BLaER1 treated with 17β-estradiol and CSF1 and Interleukin-3, amounts not matched to agents 10 nM and 100 nM (cell line): ENCODE results near the gene PLA2G1B.

Experiments used
- H3K27ac ChIP-seq, 11 experiments: shearing (Covaris generic); formaldehyde crosslinking; 2 replicates each; pipeline ENCODE4 v1.8.1; 2022
- H3K27me3 ChIP-seq, 11 experiments: shearing (Covaris generic); formaldehyde crosslinking; 2 replicates each; pipeline ENCODE4 v1.8.1; 2022
- H3K36me3 ChIP-seq, 11 experiments: shearing (Covaris generic); formaldehyde crosslinking; 2 replicates each; pipeline ENCODE4 v1.8.1; 2022
- H3K4me1 ChIP-seq, 10 experiments: shearing (Covaris generic); formaldehyde crosslinking; 2 replicates each; pipeline ENCODE4 v1.8.1; 2022
- H3K4me2 ChIP-seq, 11 experiments: shearing (Covaris generic); formaldehyde crosslinking; 2 replicates each; pipeline ENCODE4 v1.8.1; 2022
- H3K4me3 ChIP-seq, 10 experiments: shearing (Covaris generic); formaldehyde crosslinking; 2 replicates each; pipeline ENCODE4 v1.8.1; 2022
- H3K9ac ChIP-seq, 11 experiments: shearing (Covaris generic); formaldehyde crosslinking; 2 replicates each; pipeline ENCODE4 v1.8.1; 2022
- H3K9me3 ChIP-seq, 11 experiments: shearing (Covaris generic); formaldehyde crosslinking; replicated peaks in 1 of 11; 2 replicates each; pipeline ENCODE4 v1.8.1; 2022
- H4K20me1 ChIP-seq, 11 experiments: shearing (Covaris generic); formaldehyde crosslinking; 2 replicates each; pipeline ENCODE4 v1.8.1; 2022
- Cebpa-rat ChIP-seq, 11 experiments: shearing (Covaris generic); IDR thresholded peaks; 2 replicates each; pipeline ENCODE4 v1.8.1; 2022

Gene PLA2G1B

DNA sequence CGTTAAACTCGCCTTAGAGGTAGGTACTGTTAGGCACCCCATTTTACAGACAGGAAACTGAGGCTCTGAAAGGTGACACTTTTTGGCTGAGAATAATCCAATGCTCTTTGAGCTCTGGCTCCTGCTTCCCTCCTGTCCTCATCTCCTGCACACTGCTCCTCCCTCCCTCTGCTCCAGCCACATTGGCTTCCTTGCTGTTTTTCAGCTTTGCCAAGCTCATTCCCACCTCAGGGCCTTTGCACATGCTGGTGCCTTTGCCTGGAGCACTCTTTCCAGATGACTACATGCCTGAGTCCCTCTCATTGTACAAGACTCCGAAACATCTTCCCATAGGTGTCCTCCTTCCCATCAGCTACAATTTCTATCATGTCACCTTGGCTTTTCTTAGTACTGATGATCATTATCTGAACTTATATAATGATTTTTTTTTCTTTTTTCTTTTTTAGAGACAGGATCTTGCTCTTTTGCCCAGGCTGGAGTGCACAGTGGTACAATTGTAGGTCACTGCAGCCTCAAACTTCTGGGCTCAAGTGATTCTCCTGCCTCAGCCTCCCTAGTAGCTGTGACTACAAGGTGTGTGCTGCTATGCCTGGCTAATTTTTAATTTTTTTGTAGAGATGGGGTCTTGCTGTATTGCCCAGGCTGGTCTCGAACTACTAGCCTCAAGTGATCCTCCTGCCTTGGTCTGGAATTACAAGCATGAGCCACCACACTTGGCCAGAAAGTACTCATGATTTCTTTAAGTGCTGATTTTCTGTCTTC lies 26.2 kb upstream of the PLA2G1B start:
- Histone ChIP-seq H3K9ac (no peak overlapping the region), H3K36me3 (no peaks in the 10 kb centered on the region), H3K4me3 (no peak overlapping the region), H3K4me1 (peaks cover 0 to 10% (median 0%) of the 10 kb centered on the region in 10 experiments; a peak in 4 of 20 replicates), H4K20me1 (peaks cover 0 to 4% (median 0%) of the 10 kb centered on the region in 11 experiments; a peak in 1 of 22 replicates), H3K4me2 (no peak overlapping the region), H3K27me3 (no peaks in the 10 kb centered on the region), H3K27ac (no peak overlapping the region), H3K9me3 (no peaks in the 10 kb centered on the region)
- TF ChIP-seq Cebpa-rat (IDR thresholded peaks at IDR 0.05) = no peak

- Histone ChIP-seq H3K9ac (no peak overlapping the region), H3K4me1 (peaks cover 0 to 10% (median 0%) of the 10 kb centered on the region in 10 experiments; a peak in 4 of 20 replicates), H3K4me3 (no peak overlapping the region), H3K27me3 (no peaks in the 10 kb centered on the region), H3K4me2 (no peak overlapping the region), H3K9me3 (no peaks in the 10 kb centered on the region), H3K27ac (no peak overlapping the region), H4K20me1 (peaks cover 0 to 4% (median 0%) of the 10 kb centered on the region in 11 experiments; a peak in 1 of 22 replicates), H3K36me3 (no peaks in the 10 kb centered on the region)
- no peak for TF ChIP-seq Cebpa-rat (IDR thresholded peaks at IDR 0.05)
These were observed 25.6 kb upstream of the PLA2G1B start for GRCh38 chr12:120353136-120353535.

DNA sequence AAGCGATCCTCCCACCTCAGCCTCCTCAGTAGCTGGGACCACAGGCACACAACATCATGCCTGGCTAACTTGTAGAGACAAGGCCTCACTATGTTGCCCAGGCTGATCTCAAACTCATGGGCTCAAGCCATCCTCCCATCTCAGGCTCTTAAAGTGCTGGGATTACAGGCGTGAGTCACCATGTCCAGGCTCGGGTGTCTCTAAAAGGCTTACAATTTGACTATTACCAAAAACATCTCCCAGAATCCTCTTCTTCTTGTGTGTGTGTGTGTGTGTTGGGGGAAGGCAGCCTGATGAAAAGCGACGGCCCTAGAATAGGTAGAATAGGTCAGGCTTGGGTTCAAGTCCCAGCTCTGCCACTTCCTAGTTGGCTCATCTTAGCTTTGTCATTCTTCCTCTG lies 24.5 kb upstream of the PLA2G1B start:
- no peak overlapping the region for H3K9ac ChIP-seq
- no peak overlapping the region; a peak in 1 of 22 replicates for H3K27ac ChIP-seq
- no peak for TF ChIP-seq Cebpa-rat (IDR thresholded peaks at IDR 0.05)
- no peaks in the 10 kb centered on the region for H3K9me3 ChIP-seq
- H4K20me1 ChIP-seq = peaks cover 0 to 4% (median 0%) of the 10 kb centered on the region in 11 experiments; a peak in 1 of 22 replicates
- H3K27me3 ChIP-seq = no peaks in the 10 kb centered on the region
- no peak overlapping the region for H3K4me3 ChIP-seq
- H3K4me2 ChIP-seq = no peak overlapping the region; a peak in 1 of 22 replicates
- H3K36me3 ChIP-seq = no peaks in the 10 kb centered on the region
- H3K4me1 ChIP-seq = peaks cover 0 to 10% (median 0%) of the 10 kb centered on the region in 10 experiments; a peak in 4 of 20 replicates

GRCh38 chr12:120350576-120351350 lies 23.2 kb upstream of the PLA2G1B start:
- TF ChIP-seq Cebpa-rat (IDR thresholded peaks at IDR 0.05) = no peak
- H3K4me1 ChIP-seq = peaks cover 0 to 6% (median 0%) of the 10 kb centered on the region in 10 experiments; a peak in 3 of 20 replicates
- H4K20me1 ChIP-seq = no peaks in the 10 kb centered on the region
- no peak overlapping the region for H3K4me3 ChIP-seq
- no peaks in the 10 kb centered on the region for H3K27me3 ChIP-seq
- no peaks in the 10 kb centered on the region for H3K9me3 ChIP-seq
- H3K27ac ChIP-seq = no peak overlapping the region
- no peaks in the 10 kb centered on the region for H3K36me3 ChIP-seq
- H3K4me2 ChIP-seq = no peak overlapping the region
- no peak overlapping the region for H3K9ac ChIP-seq

DNA sequence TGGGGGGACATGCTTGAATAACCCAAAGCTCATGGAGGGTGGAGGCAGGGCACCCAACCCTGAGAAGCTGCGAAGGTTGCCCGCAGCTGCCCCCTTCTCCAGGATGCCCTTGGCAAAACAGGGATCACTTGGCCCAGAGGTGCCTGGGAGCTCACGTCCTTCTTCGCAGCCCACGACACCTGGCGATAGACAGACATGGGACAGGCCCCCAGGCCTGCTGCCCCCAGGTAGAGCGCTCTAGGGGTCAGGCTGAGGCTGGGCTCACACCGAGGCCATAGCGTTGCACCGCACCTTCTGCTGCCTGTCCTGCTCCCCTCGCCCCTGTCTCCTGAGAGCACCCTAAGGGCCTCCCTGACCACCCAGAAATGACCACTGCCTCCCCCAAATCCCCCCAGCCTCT lies 20.2 kb upstream of the PLA2G1B start:
- no peaks in the 10 kb centered on the region for H3K27me3 ChIP-seq
- H3K4me1 ChIP-seq = peaks cover 0 to 17% (median 6%) of the 10 kb centered on the region in 10 experiments; a peak in 8 of 20 replicates
- no peaks in the 10 kb centered on the region for H3K9me3 ChIP-seq
- no peak overlapping the region for H3K9ac ChIP-seq
- no peaks in the 10 kb centered on the region for H4K20me1 ChIP-seq
- no peak for TF ChIP-seq Cebpa-rat (IDR thresholded peaks at IDR 0.05)
- H3K27ac ChIP-seq = no peak overlapping the region
- no peak overlapping the region for H3K4me3 ChIP-seq
- no peaks in the 10 kb centered on the region for H3K36me3 ChIP-seq
- H3K4me2 ChIP-seq = no peak overlapping the region

DNA sequence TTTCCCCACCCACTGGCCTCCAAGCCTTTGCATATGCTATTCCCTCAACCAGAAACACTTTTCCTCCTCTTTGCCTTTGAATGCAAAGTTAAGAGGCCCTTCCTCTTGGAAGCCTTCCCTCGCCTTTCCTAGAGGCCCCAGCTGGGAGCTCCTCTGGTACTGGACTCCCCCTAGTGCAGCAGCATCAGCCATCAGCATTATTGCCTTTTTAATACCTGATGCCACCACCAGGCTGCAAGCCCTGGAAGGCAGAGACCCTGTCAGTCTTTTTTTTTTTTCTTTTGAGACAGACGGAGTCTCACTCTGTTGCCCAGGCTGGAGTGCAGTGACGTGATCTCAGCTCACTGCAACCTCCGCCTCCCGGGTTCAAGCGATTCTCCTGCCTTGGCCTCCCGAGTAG lies 19.1 kb upstream of the PLA2G1B start:
- peaks cover 0 to 14% (median 3%) of the 10 kb centered on the region in 10 experiments; a peak in 7 of 20 replicates for H3K4me1 ChIP-seq
- H3K9ac ChIP-seq = no peak overlapping the region
- H3K4me3 ChIP-seq = no peak overlapping the region
- H3K9me3 ChIP-seq = no peaks in the 10 kb centered on the region
- no peak overlapping the region for H3K27ac ChIP-seq
- TF ChIP-seq Cebpa-rat (IDR thresholded peaks at IDR 0.05) = no peak
- no peaks in the 10 kb centered on the region for H4K20me1 ChIP-seq
- no peaks in the 10 kb centered on the region for H3K27me3 ChIP-seq
- H3K36me3 ChIP-seq = no peaks in the 10 kb centered on the region
- H3K4me2 ChIP-seq = no peak overlapping the region

DNA sequence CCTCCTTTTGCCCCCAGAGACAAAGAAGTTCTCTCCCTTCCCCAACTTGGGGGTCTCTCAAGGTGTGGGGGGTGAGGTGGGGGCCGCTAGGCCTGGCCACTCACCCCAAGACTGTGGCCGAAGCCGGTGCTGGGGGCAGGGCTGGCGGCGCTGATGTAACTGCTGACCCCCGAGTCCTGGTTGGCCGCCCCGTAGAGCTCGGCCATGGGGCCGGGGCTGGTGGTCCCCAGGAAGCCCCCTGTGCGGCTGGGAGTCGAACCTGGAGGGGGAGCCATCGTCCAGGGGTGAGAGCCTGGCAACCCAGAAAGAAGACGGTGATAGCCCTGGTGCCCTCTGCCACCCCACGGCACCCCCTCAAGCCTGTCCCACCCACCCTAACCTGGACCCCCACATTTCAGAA lies 18.5 kb upstream of the PLA2G1B start:
- TF ChIP-seq Cebpa-rat (IDR thresholded peaks at IDR 0.05) = no peak

GRCh38 chr12:120343692-120344091 lies 16.1 kb upstream of the PLA2G1B start:
- H3K9me3 ChIP-seq = peaks cover 2 to 15% (median 6%) of the 10 kb centered on the region in 11 experiments; a peak in 17 of 22 replicates
- no peaks in the 10 kb centered on the region for H3K36me3 ChIP-seq
- no peaks in the 10 kb centered on the region for H4K20me1 ChIP-seq
- no peak for TF ChIP-seq Cebpa-rat (IDR thresholded peaks at IDR 0.05)
- H3K27me3 ChIP-seq = no peaks in the 10 kb centered on the region
- H3K4me2 ChIP-seq = no peak overlapping the region
- H3K4me1 ChIP-seq = peaks cover 0 to 14% (median 3%) of the 10 kb centered on the region in 10 experiments; a peak in 7 of 20 replicates
- no peak overlapping the region for H3K27ac ChIP-seq
- no peak overlapping the region for H3K9ac ChIP-seq
- no peak overlapping the region for H3K4me3 ChIP-seq

More for the DNA sequence above, 18.5 kb upstream of the PLA2G1B start:
- H3K4me1 ChIP-seq = peaks cover 0 to 14% (median 3%) of the 10 kb centered on the region in 10 experiments; a peak in 7 of 20 replicates
- H3K36me3 ChIP-seq = no peaks in the 10 kb centered on the region
- H3K9ac ChIP-seq = no peak overlapping the region
- no peak overlapping the region for H3K4me2 ChIP-seq
- no peaks in the 10 kb centered on the region for H4K20me1 ChIP-seq
- H3K27ac ChIP-seq = no peak overlapping the region
- H3K9me3 ChIP-seq = no peaks in the 10 kb centered on the region
- no peaks in the 10 kb centered on the region for H3K27me3 ChIP-seq
- no peak overlapping the region for H3K4me3 ChIP-seq

DNA sequence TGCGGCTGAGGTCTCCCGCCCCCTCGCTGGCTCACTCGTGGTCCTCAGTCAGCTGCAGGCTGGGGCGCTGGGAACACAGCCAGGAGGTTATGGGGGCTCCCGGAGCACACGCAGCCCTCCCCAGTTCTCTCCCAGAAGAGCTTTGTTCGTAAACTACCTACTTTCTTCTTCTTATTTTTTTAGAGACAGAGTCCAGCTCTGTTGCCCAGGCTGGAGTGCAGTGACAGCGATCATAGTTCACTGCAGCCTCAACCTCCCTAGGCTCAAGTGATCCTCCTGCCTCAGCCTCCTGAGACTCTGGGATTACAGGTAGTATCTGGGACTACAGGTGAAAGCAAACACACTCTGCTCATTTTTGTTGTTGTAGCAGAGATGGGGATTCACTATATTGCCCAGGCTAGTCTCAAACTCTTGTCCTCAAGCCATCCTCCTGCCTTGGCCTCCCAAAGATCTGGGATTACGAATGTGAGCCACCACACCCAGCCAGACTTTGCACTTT lies 15.5 kb upstream of the PLA2G1B start:
- Histone ChIP-seq H3K27ac (no peak overlapping the region), H3K4me2 (no peak overlapping the region)

More for the DNA sequence above, 15.5 kb upstream of the PLA2G1B start:
- H3K4me3 ChIP-seq = no peak overlapping the region
- H4K20me1 ChIP-seq = no peaks in the 10 kb centered on the region
- H3K9me3 ChIP-seq = peaks cover 8 to 21% (median 13%) of the 10 kb centered on the region in 11 experiments
- no peak for TF ChIP-seq Cebpa-rat (IDR thresholded peaks at IDR 0.05)
- no peaks in the 10 kb centered on the region for H3K27me3 ChIP-seq
- no peak overlapping the region for H3K9ac ChIP-seq
- H3K36me3 ChIP-seq = no peaks in the 10 kb centered on the region
- peaks cover 0 to 14% (median 3%) of the 10 kb centered on the region in 10 experiments; a peak in 7 of 20 replicates for H3K4me1 ChIP-seq
